Neural cell (in vitro differentiated cells): ENCODE measurements around the gene F11R. TPM values are rescaled to one million over a fixed set of nuclear protein-coding genes. Genes with fewer than 3 reads are reported as not detected.

Source experiments
- H2AFZ ChIP-seq: fragments of 200-600, 300-800 bp; sonication (generic), shearing (Covaris generic); 2 replicates; pipeline ENCODE4 v1.6.0; 2014; ENCODE audit warnings: low read depth, mild to moderate bottlenecking, antibody characterized with exemption, low read length, moderate library complexity
- H3F3A ChIP-seq: fragments of 200-600 bp; shearing (Covaris generic); 2 replicates; pipeline ENCODE4 v1.6.1; 2016; ENCODE audit warnings: mild to moderate bottlenecking, moderate library complexity, mixed read lengths, antibody characterized with exemption, low read length; ENCODE audit not compliant: insufficient read depth, poor library complexity, severe bottlenecking
- H3K27ac ChIP-seq: fragments of 200-600, 300-800 bp; sonication (generic), shearing (Covaris generic); 2 replicates; pipeline ENCODE4 v1.5.1; 2014; ENCODE audit warnings: mild to moderate bottlenecking, low read length, moderate library complexity
- H3K27me3 ChIP-seq: fragments of 300-800, 200-600 bp; sonication (generic), shearing (Covaris generic); 2 replicates; pipeline ENCODE4 v1.6.0; 2014; ENCODE audit warnings: mild to moderate bottlenecking, low read depth, low read length, moderate library complexity; ENCODE audit not compliant: insufficient read depth
- H3K36me3 ChIP-seq: fragments of 300-800, 200-600 bp; sonication (generic), shearing (Covaris generic); 2 replicates; pipeline ENCODE4 v1.5.1; 2014; ENCODE audit warnings: mild to moderate bottlenecking, antibody characterized with exemption, low read length, moderate library complexity; ENCODE audit not compliant: insufficient read depth
- H3K4me2 ChIP-seq: fragments of 300-800, 200-600 bp; sonication (generic), shearing (Covaris generic); 2 replicates; pipeline ENCODE4 v1.6.0; 2014; ENCODE audit warnings: mild to moderate bottlenecking, low read length
- H3K4me3 ChIP-seq: fragments of 300-800, 200-600 bp; sonication (generic), shearing (Covaris generic); 2 replicates; pipeline ENCODE4 v1.5.1; 2014; ENCODE audit warnings: mild to moderate bottlenecking, low read length, moderate library complexity
- H3K79me2 ChIP-seq: fragments of 200-600 bp; shearing (Covaris generic); replicated peaks from 2 replicates; pipeline ENCODE4 v1.6.0; 2014; ENCODE audit warnings: mild to moderate bottlenecking, low read length, moderate library complexity; ENCODE audit not compliant: insufficient read depth
- H3K9ac ChIP-seq: fragments of 300-800, 200-600 bp; sonication (generic), shearing (Covaris generic); 2 replicates; pipeline ENCODE4 v1.6.1; 2016; ENCODE audit warnings: mild to moderate bottlenecking, low read length, mixed read lengths
- H3K9me2 ChIP-seq: fragments of 200-600 bp; shearing (Covaris generic); 2 replicates; pipeline ENCODE4 v1.6.1; 2016; ENCODE audit warnings: mild to moderate bottlenecking, low read length, mixed read lengths; ENCODE audit not compliant: insufficient read depth
- H3K9me3 ChIP-seq: fragments of 200-600, 300-800 bp; sonication (generic), shearing (Covaris generic); 2 replicates; pipeline ENCODE4 v1.6.1; 2016; ENCODE audit warnings: mild to moderate bottlenecking, mixed run types, low read length, moderate library complexity, mixed read lengths
- H4K20me1 ChIP-seq: fragments of 200-600 bp; shearing (Covaris generic); 2 replicates; pipeline ENCODE4 v1.6.1; 2016; ENCODE audit warnings: mild to moderate bottlenecking, mixed run types; ENCODE audit not compliant: insufficient read depth
- EP300 ChIP-seq: fragments of 450-650 bp; conservative IDR thresholded peaks from 2 replicates; pipeline ENCODE4 v1.6.1; 2014; ENCODE audit warnings: antibody characterized with exemption, mild to moderate bottlenecking, moderate library complexity; ENCODE audit not compliant: poor library complexity, severe bottlenecking
- EZH2 ChIP-seq: fragments of 200-600, 300-800 bp; shearing (Covaris generic), sonication (generic); IDR thresholded peaks from 2 replicates; pipeline ENCODE4 v1.6.1; 2014; ENCODE audit warnings: antibody characterized with exemption, low read length, borderline replicate concordance, mild to moderate bottlenecking; ENCODE audit not compliant: insufficient read depth, poor library complexity, severe bottlenecking
- MXI1 ChIP-seq: fragments of 450-650 bp; conservative IDR thresholded peaks from 2 replicates; pipeline ENCODE4 v1.6.1; 2014; ENCODE audit warnings: antibody characterized with exemption, mild to moderate bottlenecking; ENCODE audit not compliant: poor library complexity, severe bottlenecking
- POLR2AphosphoS5 ChIP-seq: IDR thresholded peaks from 2 replicates; pipeline ENCODE4 v1.6.1; 2012
- REST ChIP-seq: IDR thresholded peaks from 2 replicates; pipeline ENCODE4 v1.6.1; 2012; ENCODE audit warnings: borderline replicate concordance
- SMC3 ChIP-seq: fragments of 450-650 bp; conservative IDR thresholded peaks from 2 replicates; pipeline ENCODE4 v1.6.1; 2014; ENCODE audit warnings: antibody characterized with exemption, mild to moderate bottlenecking, moderate library complexity; ENCODE audit not compliant: poor library complexity
- TAF1 ChIP-seq: IDR thresholded peaks from 2 replicates; pipeline ENCODE4 v1.6.1; 2012; ENCODE audit warnings: low read depth
- polyA plus RNA-seq: library from polyadenylated mRNA; depleted of rRNA; stranded (reverse); fragments of >200 nt; gene quantifications from 2 replicates; pipeline ENCODE4 v1.2.3, GENCODE V29; 2014
- TF ChIP-seq, protein P1 (sequence below): fragments of 450-650 bp; IDR thresholded peaks from 2 replicates; pipeline ENCODE4 v1.5.1; 2014; ENCODE audit warnings: antibody characterized with exemption, mild to moderate bottlenecking, moderate library complexity; ENCODE audit not compliant: poor library complexity, severe bottlenecking

Gene F11R
- polyA plus RNA-seq, 1 donor from 2014 or later = 7.3 TPM

DNA sequence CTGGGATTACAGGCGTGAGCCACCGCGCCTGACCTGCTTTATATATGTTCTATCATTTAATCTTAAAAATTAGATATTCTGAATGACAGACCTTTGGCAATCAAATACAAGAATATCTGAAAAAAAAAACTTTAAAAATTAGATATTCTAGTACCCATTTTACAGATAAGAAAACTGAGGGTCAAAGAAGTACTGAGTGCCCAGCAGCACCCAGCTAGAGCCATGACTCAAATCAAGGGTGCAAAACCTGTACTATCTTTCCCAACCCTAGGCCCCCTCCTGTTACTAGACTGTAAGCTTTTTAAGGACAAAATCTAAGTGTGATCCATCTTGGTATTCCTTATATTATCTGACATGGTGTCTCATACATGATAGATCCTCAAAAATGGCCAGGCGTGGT, 40.5 kb upstream of the F11R start:
- H3K4me2 ChIP-seq = no peak overlapping the region
- TF ChIP-seq TAF1 (no peak), EZH2 (no peak), MXI1 (no peak), POLR2AphosphoS5 (no peak)
- TF ChIP-seq, protein P1, sequence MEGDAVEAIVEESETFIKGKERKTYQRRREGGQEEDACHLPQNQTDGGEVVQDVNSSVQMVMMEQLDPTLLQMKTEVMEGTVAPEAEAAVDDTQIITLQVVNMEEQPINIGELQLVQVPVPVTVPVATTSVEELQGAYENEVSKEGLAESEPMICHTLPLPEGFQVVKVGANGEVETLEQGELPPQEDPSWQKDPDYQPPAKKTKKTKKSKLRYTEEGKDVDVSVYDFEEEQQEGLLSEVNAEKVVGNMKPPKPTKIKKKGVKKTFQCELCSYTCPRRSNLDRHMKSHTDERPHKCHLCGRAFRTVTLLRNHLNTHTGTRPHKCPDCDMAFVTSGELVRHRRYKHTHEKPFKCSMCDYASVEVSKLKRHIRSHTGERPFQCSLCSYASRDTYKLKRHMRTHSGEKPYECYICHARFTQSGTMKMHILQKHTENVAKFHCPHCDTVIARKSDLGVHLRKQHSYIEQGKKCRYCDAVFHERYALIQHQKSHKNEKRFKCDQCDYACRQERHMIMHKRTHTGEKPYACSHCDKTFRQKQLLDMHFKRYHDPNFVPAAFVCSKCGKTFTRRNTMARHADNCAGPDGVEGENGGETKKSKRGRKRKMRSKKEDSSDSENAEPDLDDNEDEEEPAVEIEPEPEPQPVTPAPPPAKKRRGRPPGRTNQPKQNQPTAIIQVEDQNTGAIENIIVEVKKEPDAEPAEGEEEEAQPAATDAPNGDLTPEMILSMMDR = no peak
- H3K79me2 ChIP-seq = no peaks in the 10 kb centered on the region
- H3K9me3 ChIP-seq = no peaks in the 10 kb centered on the region
- H3F3A ChIP-seq = no peaks in the 10 kb centered on the region
- H3K9ac ChIP-seq = no peak overlapping the region
- H3K27me3 ChIP-seq = no peaks in the 10 kb centered on the region
- H4K20me1 ChIP-seq = no peaks in the 10 kb centered on the region
- no peak overlapping the region for H3K4me3 ChIP-seq
- no peak overlapping the region for H3K27ac ChIP-seq
- H3K9me2 ChIP-seq = no peaks in the 10 kb centered on the region
- no peak overlapping the region for H2AFZ ChIP-seq
- no peaks in the 10 kb centered on the region for H3K36me3 ChIP-seq

DNA sequence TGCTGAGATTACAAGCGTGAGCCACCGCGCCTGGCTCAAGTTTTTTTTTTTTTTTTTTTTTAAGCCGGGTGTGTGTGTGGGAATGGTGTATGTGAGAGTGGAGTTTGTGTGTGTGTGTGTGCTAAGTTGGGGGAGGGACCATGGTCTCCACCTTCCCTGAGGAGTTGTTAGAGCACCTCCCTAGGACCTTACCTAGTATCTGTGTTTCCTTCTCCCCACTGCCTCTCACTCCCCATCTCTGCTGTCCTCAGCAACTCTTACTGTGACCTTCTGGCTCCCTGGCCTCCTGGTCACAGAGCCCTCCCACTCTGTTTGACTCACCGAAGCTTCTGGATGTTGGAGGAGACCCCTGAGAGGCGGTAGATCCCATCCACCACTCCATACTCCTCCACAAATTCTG, 38.3 kb upstream of the F11R start:
- Histone ChIP-seq H3K4me2 (no peak overlapping the region), H3K79me2 (no peaks in the 10 kb centered on the region), H3K36me3 (no peaks in the 10 kb centered on the region), H3K9me2 (no peaks in the 10 kb centered on the region), H3K27ac (no peak overlapping the region), H3K9me3 (no peaks in the 10 kb centered on the region), H4K20me1 (no peaks in the 10 kb centered on the region), H3K27me3 (no peaks in the 10 kb centered on the region), H3F3A (no peaks in the 10 kb centered on the region), H2AFZ (no peak overlapping the region), H3K4me3 (no peak overlapping the region), H3K9ac (no peak overlapping the region)
- no peak for TF ChIP-seq EP300
- TF ChIP-seq REST = no peak
- TF ChIP-seq EZH2 = no peak
- no peak for TF ChIP-seq POLR2AphosphoS5
- no peak for TF ChIP-seq SMC3
- TF ChIP-seq, protein P1 = no peak
- TF ChIP-seq MXI1 = no peak
